Measurements from ENCODE around the gene ANTXR1.

ANTXR1 gene

GRCh38 chr2:69141061-69141460, 128.1 kb downstream of the ANTXR1 start:
- DNase-seq: no peak

- no peak for DNase-seq
These were observed 130.9 kb downstream of the ANTXR1 start for GRCh38 chr2:69143748-69144360.

- no peak for DNase-seq
These were observed 132.2 kb downstream of the ANTXR1 start for GRCh38 chr2:69145204-69145603.

- DNase-seq: no peak
These were observed 135.0 kb downstream of the ANTXR1 start for GRCh38 chr2:69147841-69148533.

GRCh38 chr2:69149631-69150215, 136.7 kb downstream of the ANTXR1 start:
- DNase-seq: no peak

- DNase-seq: no peak
These were observed 139.0 kb downstream of the ANTXR1 start for GRCh38 chr2:69151931-69152330.

GRCh38 chr2:69152847-69153583, 140.0 kb downstream of the ANTXR1 start:
- DNase-seq: no peak

- DNase-seq: no peak
These were observed 141.1 kb downstream of the ANTXR1 start for GRCh38 chr2:69154106-69154505.

GRCh38 chr2:69156624-69157023, 143.6 kb downstream of the ANTXR1 start:
- DNase-seq: no peak

GRCh38 chr2:69157441-69157840, 144.5 kb downstream of the ANTXR1 start:
- no peak for DNase-seq

- DNase-seq: no peak
These were observed 147.0 kb downstream of the ANTXR1 start for GRCh38 chr2:69159986-69160385.

- DNase-seq: no peak
These were observed 149.1 kb downstream of the ANTXR1 start for GRCh38 chr2:69162057-69162456.

- DNase-seq: no peak
These were observed 150.1 kb downstream of the ANTXR1 start for GRCh38 chr2:69163109-69163508.

- DNase-seq: no peak
These were observed 150.6 kb downstream of the ANTXR1 start for GRCh38 chr2:69163556-69163955.

GRCh38 chr2:69164061-69164778, 151.2 kb downstream of the ANTXR1 start:
- no peak for DNase-seq

GRCh38 chr2:69165091-69165880, 152.3 kb downstream of the ANTXR1 start:
- no peak for DNase-seq

GRCh38 chr2:69166465-69166811, 153.5 kb downstream of the ANTXR1 start:
- no peak for DNase-seq

GRCh38 chr2:69166812-69167468, 154.0 kb downstream of the ANTXR1 start:
- DNase-seq: no peak

- DNase-seq: no peak
These were observed 154.5 kb downstream of the ANTXR1 start for GRCh38 chr2:69167469-69167822.

- DNase-seq: no peak
These were observed 155.3 kb downstream of the ANTXR1 start for GRCh38 chr2:69168144-69168813.

- no peak for DNase-seq
These were observed 156.1 kb downstream of the ANTXR1 start for GRCh38 chr2:69168950-69169654.

All from NK-92 treated with Interleukin-12 subunit alpha and Interleukin-12 subunit beta, amount 100 ng/mL, for 24 hours (cell line).